RWPE2 (cell line): ENCODE results near the gene MACROD2.
A peak's percentile ranks its signal among the peaks of the same experiment; 100 is the strongest.

ENCODE experiments used
- ATAC-seq: fragments of 200-7000 bp; cut with Tn5 transposase; 3 replicates; pipeline ENCODE4 v1.9.1; 2021; ENCODE audit warnings: low read depth
- DNase-seq: peaks from one replicate; pipeline ENCODE4 v3.0.0-alpha.2; 2020; ENCODE audit warnings: low spot score
- H3K27ac ChIP-seq: fragments of 450-650 bp; 2 replicates; pipeline ENCODE4 v1.5.1; 2017; ENCODE audit warnings: mild to moderate bottlenecking; ENCODE audit not compliant: poor library complexity, severe bottlenecking
- H3K27me3 ChIP-seq: fragments of 250-450 bp; sonication (Bioruptor Pico); 2 replicates; pipeline ENCODE4 v1.5.1; 2021; ENCODE audit warnings: mild to moderate bottlenecking, moderate library complexity; ENCODE audit not compliant: insufficient read depth, poor library complexity, severe bottlenecking
- H3K36me3 ChIP-seq: fragments of 250-450 bp; sonication (Bioruptor Pico); 2 replicates; pipeline ENCODE4 v1.5.1; 2020; ENCODE audit warnings: low read depth, mild to moderate bottlenecking, moderate library complexity
- H3K4me1 ChIP-seq: fragments of 250-450 bp; sonication (Bioruptor Pico); 2 replicates; pipeline ENCODE4 v1.5.1; 2021; ENCODE audit warnings: mild to moderate bottlenecking, moderate library complexity; ENCODE audit not compliant: insufficient read depth, poor library complexity, severe bottlenecking
- H3K4me3 ChIP-seq: fragments of 250-450 bp; sonication (Bioruptor Pico); 2 replicates; pipeline ENCODE4 v1.5.1; 2021; ENCODE audit warnings: mild to moderate bottlenecking, moderate library complexity; ENCODE audit not compliant: severe bottlenecking
- H3K9me3 ChIP-seq: fragments of 250-450 bp; sonication (Bioruptor Pico); 2 replicates; pipeline ENCODE4 v1.5.1; 2021; ENCODE audit warnings: mild to moderate bottlenecking, moderate library complexity; ENCODE audit not compliant: severe bottlenecking
- CTCF ChIP-seq: fragments of 450-650 bp; IDR thresholded peaks from one replicate; pipeline ENCODE4 v1.5.1; 2017; ENCODE audit warnings: mild to moderate bottlenecking, moderate library complexity; ENCODE audit not compliant: poor library complexity, severe bottlenecking

The MACROD2 gene

GRCh38 chr20:14510341-14510740 lies 515.0 kb downstream of the MACROD2 start:
- H3K4me1 ChIP-seq: no peaks in the 10 kb centered on the region
- no peak overlapping the region for H3K4me3 ChIP-seq
- H3K9me3 ChIP-seq: no peaks in the 10 kb centered on the region
- H3K36me3 ChIP-seq: no peaks in the 10 kb centered on the region
- DNase-seq (no peak), ATAC-seq (no peak)
- H3K27me3 ChIP-seq: no peaks in the 10 kb centered on the region
- TF ChIP-seq CTCF: no peak
- H3K27ac ChIP-seq: no peak overlapping the region

- TF ChIP-seq CTCF: no peak
- Histone ChIP-seq H3K4me1 (no peaks in the 10 kb centered on the region), H3K4me3 (no peak overlapping the region), H3K9me3 (no peaks in the 10 kb centered on the region), H3K36me3 (no peaks in the 10 kb centered on the region), H3K27me3 (no peaks in the 10 kb centered on the region), H3K27ac (no peak overlapping the region)
- ATAC-seq (no peak), DNase-seq (no peak)
Observed at GRCh38 chr20:14512839-14513238, 517.5 kb downstream of the MACROD2 start.

- DNase-seq (no peak), ATAC-seq (no peak)
- peaks cover 25% of the 10 kb centered on the region for H3K4me1 ChIP-seq
- no peaks in the 10 kb centered on the region for H3K36me3 ChIP-seq
- H3K27ac ChIP-seq: peak overlapping the region; percentile 32
- H3K27me3 ChIP-seq: no peaks in the 10 kb centered on the region
- no peak overlapping the region for H3K4me3 ChIP-seq
- no peaks in the 10 kb centered on the region for H3K9me3 ChIP-seq
- TF ChIP-seq CTCF: no peak
Observed at GRCh38 chr20:14518648-14519047, 523.3 kb downstream of the MACROD2 start.

GRCh38 chr20:14521016-14521415 lies 525.7 kb downstream of the MACROD2 start:
- Histone ChIP-seq H3K27ac (peak overlapping the region; percentile 69), H3K4me1 (peaks cover 28% of the 10 kb centered on the region), H3K9me3 (no peaks in the 10 kb centered on the region), H3K4me3 (no peak overlapping the region), H3K36me3 (no peaks in the 10 kb centered on the region), H3K27me3 (no peaks in the 10 kb centered on the region)
- ATAC-seq (no peak), DNase-seq (no peak)
- TF ChIP-seq CTCF: no peak

- H3K36me3 ChIP-seq: no peaks in the 10 kb centered on the region
- no peaks in the 10 kb centered on the region for H3K27me3 ChIP-seq
- H3K4me1 ChIP-seq: peaks cover 28% of the 10 kb centered on the region
- DNase-seq: no peak
- H3K27ac ChIP-seq: peak overlapping the region; percentile 69
- peak; percentile 52 for ATAC-seq
- no peaks in the 10 kb centered on the region for H3K9me3 ChIP-seq
- no peak overlapping the region for H3K4me3 ChIP-seq
- TF ChIP-seq CTCF: no peak
Observed at GRCh38 chr20:14521436-14521835, 526.1 kb downstream of the MACROD2 start.
